Caki2 (cell line): ENCODE data around the gene NABP1. TPM values are rescaled to one million over a fixed set of nuclear protein-coding genes. Genes with fewer than 3 reads are reported as not detected.

Source experiments
- DNase-seq: peaks from one replicate; pipeline ENCODE4 v3.0.0-alpha.2; 2015; ENCODE audit warnings: low read depth
- in situ Hi-C: cut with HindIII; loops from 2 replicates; pipeline ENCODE4 v1.10.0; 2016; ENCODE audit warnings: low sequenced_read_pairs, low pct_unique_long_range_greater_than_20kb, mixed read lengths
- total RNA-seq: library from RNA; depleted of rRNA; stranded (reverse); fragments of >200 nt; shearing (Covaris generic); gene quantifications from 2 replicates; pipeline ENCODE4 v1.2.3, GENCODE V29; 2014; ENCODE audit warnings: low replicate concordance

NABP1 gene
- total RNA-seq, 1 experiment from 2014 or later = 18.7 TPM

- in situ Hi-C loops = loop anchor here (25.0 kb wide), 1 partner anchor 131 kb away; no protein-coding TSS in a partner anchor
These were observed 15.8 kb downstream of the NABP1 start for GRCh38 chr2:191693778-191694177.

GRCh38 chr2:191696001-191696400, 18.1 kb downstream of the NABP1 start:
- in situ Hi-C loops = loop anchor here (25.0 kb wide), 1 partner anchor 134 kb away; no protein-coding TSS in a partner anchor
- peak; percentile 51 for DNase-seq

More at GRCh38 chr2:191693778-191694177, 15.8 kb downstream of the NABP1 start:
- no peak for DNase-seq

GRCh38 chr2:191696966-191697365, 19.0 kb downstream of the NABP1 start:
- in situ Hi-C loops = loop anchor here (25.0 kb wide), 1 partner anchor 135 kb away; no protein-coding TSS in a partner anchor
- no peak for DNase-seq

GRCh38 chr2:191697870-191698269, 19.9 kb downstream of the NABP1 start:
- in situ Hi-C loops = loop anchor here (25.0 kb wide), 1 partner anchor 136 kb away; no protein-coding TSS in a partner anchor
- no peak for DNase-seq

- in situ Hi-C loops = loop anchor here (25.0 kb wide), 1 partner anchor 137 kb away; no protein-coding TSS in a partner anchor
- no peak for DNase-seq
These were observed 21.5 kb downstream of the NABP1 start for GRCh38 chr2:191699341-191699945.

- in situ Hi-C loops = no loop called here
- no peak for DNase-seq
These were observed 23.1 kb downstream of the NABP1 start for GRCh38 chr2:191701029-191701428.

- DNase-seq = no peak
- in situ Hi-C loops = no loop called here
These were observed 23.8 kb downstream of the NABP1 start for GRCh38 chr2:191701696-191702095.

- in situ Hi-C loops = no loop called here
- DNase-seq = no peak
These were observed 25.3 kb downstream of the NABP1 start for GRCh38 chr2:191703079-191703725.

GRCh38 chr2:191705084-191705483, 27.1 kb downstream of the NABP1 start:
- in situ Hi-C loops = no loop called here
- no peak for DNase-seq

GRCh38 chr2:191705701-191706100, 27.8 kb downstream of the NABP1 start:
- in situ Hi-C loops = no loop called here
- no peak for DNase-seq

GRCh38 chr2:191706791-191707190, 28.9 kb downstream of the NABP1 start:
- in situ Hi-C loops = no loop called here

GRCh38 chr2:191707542-191707941, 29.6 kb downstream of the NABP1 start:
- in situ Hi-C loops = no loop called here
- DNase-seq = no peak

More at GRCh38 chr2:191706791-191707190, 28.9 kb downstream of the NABP1 start:
- DNase-seq = no peak

- DNase-seq = no peak
- in situ Hi-C loops = no loop called here
These were observed 32.5 kb downstream of the NABP1 start for GRCh38 chr2:191710411-191710900.

- DNase-seq = no peak
- in situ Hi-C loops = no loop called here
These were observed 33.7 kb downstream of the NABP1 start for GRCh38 chr2:191711621-191712020.

GRCh38 chr2:191713837-191714236, 35.9 kb downstream of the NABP1 start:
- no peak for DNase-seq
- in situ Hi-C loops = no loop called here

GRCh38 chr2:191714925-191715324, 37.0 kb downstream of the NABP1 start:
- in situ Hi-C loops = no loop called here

GRCh38 chr2:191715471-191715870, 37.5 kb downstream of the NABP1 start:
- in situ Hi-C loops = no loop called here

More at GRCh38 chr2:191714925-191715324, 37.0 kb downstream of the NABP1 start:
- no peak for DNase-seq

GRCh38 chr2:191719261-191719660, 41.3 kb downstream of the NABP1 start:
- in situ Hi-C loops = no loop called here

More at GRCh38 chr2:191715471-191715870, 37.5 kb downstream of the NABP1 start:
- DNase-seq = no peak

GRCh38 chr2:191719938-191720337, 42.0 kb downstream of the NABP1 start:
- in situ Hi-C loops = no loop called here
- no peak for DNase-seq

More at GRCh38 chr2:191719261-191719660, 41.3 kb downstream of the NABP1 start:
- DNase-seq = no peak
